Measurements from ENCODE around the gene CST8.
A peak's percentile ranks its signal among the peaks of the same experiment; 100 is the strongest.

CST8 gene

DNA sequence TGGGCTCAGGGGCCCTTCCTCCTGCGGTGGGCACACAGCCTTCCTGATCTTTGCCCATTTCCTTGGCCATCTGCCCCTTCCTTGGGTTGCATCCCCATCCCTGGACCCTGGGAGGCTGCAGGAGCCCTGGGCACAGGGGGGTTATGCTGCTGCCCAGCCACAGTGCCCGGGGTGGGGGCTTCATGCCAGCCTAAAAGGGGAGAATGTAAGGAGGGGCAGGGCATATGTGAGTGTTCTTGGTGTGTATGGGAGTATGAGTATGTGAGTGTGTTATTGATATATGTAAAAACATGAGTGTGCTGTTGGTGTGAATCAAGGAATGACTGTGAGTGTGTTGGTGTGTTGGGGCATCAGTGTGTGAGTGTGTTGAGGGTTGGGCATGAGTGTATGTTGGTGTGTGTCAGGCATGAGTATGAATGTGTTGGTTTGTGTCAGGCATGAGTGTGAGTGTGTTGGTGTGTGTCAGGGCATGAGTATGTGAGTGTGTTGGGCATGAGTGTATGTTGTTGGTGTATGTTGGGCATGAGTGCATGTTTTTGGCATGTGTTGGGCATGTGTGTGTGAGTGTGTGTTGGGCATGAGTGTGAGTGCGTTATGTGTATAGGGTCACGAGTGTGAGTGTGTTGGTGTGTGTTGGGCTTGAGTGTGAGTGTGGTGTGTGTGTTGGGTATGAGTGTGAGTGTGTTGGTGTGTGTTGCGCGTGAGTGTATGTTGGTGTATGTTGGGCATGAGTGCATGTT is 14.7 kb upstream of the CST8 start:
- DNase-seq: no peak

DNA sequence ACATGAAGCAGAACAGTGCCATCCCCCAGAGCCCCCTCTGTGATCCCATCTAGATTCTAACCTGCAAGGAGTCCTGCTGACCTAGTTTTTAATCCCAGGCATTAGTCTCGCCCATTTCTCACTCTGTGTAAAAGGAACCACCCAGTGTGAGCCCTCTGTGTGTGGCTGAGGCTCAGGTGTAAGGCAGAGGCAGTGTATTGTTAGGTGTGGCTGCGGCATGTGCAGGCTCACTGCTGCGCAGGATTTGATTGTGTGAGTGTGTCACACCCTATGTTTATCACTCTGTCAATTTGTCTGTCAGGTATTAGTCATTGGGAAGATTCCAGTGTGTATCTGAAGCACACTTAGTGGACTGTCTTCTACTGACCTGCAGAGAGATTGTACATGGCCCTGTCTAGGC is 13.7 kb upstream of the CST8 start:
- DNase-seq: no peak

DNA sequence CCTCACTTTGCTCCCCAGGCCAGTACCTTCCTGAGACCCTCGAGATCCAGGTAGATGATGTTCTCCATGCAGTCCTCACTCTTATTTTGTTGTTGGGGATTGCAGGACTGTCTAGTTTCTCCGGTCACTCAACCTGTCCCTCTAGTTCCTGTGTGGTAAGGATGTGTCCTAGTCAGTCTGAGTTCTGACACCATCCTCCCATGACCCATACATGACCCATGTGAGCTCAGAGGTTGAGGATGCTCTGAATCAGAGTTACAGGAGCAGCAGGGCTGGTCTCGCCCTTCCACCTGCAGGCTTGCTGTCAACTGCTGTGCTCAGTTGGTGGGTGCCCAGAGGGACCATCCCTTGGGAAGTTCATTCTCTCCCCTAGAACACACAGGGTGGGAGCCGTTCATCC is 11.9 kb upstream of the CST8 start:
- no peak for DNase-seq

DNA sequence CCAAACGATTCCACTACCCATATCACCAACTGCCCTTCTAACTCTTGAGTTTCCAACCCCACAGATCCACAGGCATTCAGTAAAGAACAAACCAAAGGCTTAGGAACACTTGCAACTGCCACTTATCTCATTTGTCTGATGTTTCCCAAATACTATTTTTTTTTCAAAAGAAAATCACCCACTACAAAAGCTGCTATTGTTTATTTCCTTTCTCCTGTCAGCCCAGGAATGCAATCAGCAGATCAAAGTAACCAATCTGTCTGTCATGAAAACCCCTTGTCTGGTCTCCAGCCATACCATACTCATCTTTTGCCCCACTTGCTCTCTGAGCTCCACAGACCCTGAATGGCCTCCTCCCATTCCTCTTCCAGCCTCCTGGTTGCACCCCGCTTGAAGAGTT is 8.8 kb upstream of the CST8 start:
- DNase-seq: no peak

DNA sequence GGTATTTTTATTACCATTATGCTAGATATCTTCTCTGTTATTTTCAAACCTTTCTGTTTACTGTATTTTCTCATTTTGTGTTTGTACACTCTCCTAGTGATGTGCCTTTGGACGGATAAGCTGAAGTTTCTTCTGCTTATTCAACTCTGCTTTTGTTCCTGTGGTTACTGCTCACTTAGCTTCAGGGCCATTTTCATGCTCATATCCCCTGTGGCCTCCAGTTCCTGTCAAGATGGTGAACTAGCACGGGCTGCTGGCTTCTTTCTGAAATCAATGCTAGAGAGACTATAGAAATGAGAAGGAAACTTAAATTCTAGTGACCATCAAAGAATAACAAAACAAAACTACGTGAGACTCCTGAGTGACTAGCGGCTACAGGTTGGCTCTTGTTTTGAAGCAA is 6.8 kb upstream of the CST8 start:
- DNase-seq: no peak

DNA sequence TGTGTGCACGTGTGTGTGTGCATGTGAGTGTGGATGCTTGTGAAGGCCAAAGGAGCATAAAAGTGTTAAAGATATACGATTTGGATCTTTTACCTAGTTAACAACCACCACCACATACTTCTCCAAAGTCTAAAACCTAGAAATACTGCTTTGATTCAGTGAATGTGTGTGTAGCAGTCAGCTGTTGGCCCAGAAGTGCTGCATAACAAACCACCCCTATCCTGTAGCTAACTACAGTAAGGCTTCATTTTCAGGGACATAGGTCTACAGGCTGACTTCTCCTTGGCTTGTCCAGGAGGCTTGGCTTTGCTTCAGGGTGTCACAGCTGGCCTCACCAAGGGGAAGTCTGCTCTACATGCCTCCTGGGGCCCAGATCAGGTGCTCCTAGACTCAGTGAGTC is 2.4 kb upstream of the CST8 start:
- DNase-seq: no peak

DNA sequence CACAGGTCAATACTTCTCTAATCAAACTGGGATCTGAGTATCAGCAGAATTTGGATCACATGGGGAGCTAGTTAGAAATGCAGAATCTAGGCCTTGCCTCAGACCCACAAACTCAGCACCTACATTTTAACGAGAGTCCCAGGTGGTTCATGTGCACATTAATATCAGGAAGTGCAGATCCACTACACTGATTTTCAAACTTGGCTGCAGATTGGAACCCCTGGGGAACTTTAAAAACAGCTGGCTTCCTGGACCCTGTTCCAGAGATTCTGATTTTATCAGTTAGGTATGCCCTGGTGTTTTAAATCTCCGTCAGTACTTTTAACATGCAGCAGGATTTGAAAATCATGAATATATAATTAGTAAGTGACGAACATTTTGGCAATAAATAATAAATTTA is 1.9 kb upstream of the CST8 start:
- DNase-seq: no peak

DNA sequence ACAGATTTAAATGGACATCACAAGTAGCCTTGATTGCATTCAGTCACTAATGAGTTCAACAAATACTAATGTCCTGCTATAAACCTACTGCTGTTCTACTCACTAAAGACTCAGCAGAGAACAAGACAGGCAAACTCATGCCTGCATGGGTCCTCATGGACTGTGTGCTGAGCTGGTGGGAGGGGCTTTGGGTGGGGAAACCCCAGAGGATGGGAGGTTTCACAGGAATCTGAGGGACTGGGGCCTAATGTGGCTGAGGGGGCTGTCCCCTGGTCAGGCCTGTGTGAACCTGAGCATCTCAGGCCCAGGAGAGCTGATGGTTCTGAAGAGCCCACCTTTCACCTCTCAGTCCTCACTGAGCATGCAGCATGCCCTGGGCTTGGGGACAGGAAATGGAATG is 1.4 kb downstream of the CST8 start:
- DNase-seq: peak; percentile 21 to 31

DNA sequence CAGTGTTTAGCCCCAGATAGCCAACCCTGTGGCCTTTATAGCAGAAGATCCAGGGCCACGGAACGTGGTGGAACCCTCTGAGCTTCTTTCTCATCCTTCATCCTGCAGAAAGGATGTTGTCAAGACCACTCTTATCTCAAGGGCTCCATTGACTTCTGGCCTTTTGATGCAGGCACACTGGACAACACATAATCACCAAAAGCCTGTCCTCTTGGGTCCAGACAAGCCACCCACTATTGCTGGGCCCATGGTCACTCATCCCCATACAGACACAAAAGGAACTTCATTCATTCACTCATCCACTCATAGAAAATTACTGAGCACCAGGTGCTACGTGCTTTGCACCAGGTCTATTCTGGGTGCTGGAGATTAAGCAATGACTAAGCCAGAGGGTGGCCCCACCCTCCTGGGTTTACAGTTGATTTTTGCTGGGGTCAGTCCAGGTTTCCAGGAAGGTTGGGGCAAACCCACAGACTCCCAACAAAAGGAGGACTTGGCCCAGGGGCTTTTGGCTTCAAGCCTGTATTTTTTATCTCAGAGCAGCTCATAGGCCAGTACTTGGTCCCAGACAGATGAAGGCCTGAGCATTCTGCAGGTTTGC is 2.4 kb downstream of the CST8 start:
- no peak for DNase-seq

DNA sequence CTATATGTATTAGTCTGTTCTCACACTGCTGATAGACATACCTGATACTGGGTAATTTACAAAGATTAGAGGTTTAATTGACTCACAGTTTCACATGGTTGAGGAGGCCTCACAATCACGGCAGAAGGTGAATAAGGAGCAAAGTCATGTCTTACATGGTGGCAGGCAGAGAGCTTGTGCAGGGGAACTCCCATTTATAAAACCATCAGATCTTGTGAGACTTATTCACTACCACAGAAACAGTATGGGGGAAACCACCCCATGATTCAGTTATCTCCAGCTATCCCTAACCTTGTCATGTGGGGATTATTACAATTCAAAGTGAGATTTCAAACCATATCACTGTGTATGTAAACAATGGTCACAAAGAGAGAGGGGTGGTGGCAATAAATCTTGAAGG is 6.6 kb downstream of the CST8 start:
- peak in 1 of 2 donors; percentile 20 for DNase-seq

DNA sequence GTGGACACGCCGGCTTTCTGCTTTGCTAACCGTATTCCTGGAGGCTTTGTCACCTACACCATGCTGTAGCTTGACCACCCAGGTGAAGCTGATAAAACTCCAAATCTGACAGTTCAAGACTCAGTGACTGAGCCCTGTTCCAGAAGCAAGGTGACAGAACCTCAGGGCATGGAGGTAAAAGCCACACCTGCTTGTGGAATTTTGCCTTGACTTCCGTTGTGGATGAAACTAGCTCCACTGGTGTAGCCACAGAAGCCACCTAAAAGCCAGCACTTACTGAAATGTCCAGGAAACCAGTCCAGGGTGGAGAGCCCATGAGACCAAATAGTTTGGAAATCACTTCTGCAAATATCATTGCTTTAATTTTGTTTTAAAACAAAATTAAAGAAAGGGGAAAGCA is 11.0 kb downstream of the CST8 start:
- DNase-seq: no peak

DNA sequence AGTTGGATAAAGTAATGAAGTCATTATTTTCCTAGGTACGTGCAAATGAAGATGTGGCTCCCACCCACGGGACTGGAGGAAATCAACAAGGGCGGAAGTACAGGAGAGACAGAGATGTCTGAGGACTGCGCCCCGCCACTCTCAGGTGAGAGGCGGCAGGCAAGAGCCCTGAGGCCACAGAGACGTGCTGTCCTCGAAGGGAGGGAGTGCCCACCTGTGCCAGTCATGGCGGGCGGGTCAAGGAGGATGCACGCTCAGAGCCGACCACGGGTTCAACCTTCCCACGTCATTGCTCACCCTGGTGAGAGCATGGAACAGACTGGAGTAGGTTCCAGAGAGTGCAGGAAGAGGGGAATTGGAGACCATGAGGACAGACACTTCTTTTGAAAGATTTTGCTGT is 12.7 kb downstream of the CST8 start:
- DNase-seq: no peak

DNA sequence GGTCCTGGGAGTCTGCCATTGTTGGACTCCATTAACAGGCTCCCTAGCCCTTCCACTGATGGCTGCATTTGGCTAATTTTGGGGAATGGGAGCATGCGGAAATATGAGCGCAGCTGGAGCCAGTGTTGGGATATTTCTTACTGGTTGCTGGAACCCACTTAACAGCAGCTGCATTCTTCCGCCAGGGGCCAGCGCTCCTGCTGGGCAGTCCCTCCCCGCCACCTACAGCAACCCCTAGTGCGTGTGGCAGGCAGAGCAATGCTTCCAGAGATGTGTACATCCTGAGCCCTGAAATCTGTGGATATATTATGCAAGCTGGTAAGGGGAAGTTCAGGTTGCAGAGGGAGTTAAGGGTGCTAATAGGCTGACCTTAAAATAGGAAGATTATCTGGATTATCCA is 16.4 kb downstream of the CST8 start:
- DNase-seq: no peak

DNA sequence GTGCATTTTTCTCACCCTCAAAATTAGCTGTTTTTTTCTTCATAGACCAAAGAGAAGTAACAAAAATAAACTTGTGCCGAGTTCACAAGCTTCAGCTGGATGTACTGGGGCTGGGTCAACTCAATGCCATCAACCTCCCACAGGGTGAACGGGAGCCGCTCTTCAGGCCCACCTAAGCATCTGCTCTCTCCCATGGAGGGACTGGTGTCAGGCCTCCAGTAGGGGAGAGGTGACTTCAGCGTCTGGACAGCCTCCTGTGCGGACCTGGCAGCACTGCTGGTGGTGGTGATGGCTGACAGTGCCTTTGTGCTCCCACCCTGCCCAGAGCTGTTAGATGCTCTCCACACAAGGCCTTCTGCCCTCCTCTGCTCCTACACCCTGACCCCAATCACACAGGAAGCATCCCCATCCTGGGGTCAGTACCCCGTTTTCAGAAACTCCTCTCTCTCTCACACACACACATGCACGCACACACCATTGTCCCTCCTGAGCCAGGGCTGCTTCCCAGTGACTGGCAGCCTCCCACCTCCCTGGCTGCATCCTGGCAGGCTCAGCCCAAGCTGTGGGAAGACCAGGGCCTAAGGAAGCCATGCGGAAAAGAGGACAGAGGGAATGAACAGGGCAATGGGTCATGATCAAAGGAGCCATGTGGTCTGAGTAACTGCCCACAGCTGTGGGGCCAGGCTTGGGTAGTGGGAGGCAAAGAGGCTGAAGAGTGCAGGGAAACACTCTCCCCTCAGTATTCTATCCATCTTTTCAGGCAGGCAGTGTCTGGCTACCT is 17.7 kb downstream of the CST8 start:
- no peak for DNase-seq

DNA sequence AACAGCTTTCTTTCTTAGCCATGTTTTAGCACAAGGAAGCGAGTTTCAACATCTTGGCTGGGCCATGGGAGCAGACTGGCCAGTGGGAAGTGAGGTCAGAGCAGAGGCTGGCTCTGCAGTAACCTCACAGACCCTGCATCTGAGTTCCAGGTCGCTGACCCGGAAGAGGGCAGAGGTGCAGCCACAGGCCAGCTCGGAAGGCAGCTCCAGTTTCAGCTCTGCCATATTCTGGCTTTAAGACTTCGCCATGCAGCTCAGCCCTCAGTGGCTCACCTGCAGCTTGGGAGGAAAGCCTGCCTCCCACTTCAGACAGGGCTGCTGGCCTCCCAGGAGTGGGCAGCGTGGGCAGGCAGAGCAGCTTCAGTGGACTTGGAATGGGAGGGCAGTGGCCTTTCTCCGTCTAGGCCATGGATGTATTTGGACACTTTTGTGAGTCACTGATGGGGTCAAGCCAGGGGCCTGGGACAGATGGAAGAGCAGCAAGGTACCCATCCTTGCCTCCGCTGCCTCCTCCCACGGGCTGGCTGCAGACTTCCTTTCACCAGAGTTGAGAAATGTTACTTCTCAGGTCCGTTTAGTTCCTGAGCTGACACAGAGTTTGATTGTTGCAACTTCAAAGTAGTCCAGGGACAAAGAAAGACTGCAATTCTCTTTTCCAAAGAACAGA is 18.5 kb downstream of the CST8 start:
- no peak for DNase-seq

DNA sequence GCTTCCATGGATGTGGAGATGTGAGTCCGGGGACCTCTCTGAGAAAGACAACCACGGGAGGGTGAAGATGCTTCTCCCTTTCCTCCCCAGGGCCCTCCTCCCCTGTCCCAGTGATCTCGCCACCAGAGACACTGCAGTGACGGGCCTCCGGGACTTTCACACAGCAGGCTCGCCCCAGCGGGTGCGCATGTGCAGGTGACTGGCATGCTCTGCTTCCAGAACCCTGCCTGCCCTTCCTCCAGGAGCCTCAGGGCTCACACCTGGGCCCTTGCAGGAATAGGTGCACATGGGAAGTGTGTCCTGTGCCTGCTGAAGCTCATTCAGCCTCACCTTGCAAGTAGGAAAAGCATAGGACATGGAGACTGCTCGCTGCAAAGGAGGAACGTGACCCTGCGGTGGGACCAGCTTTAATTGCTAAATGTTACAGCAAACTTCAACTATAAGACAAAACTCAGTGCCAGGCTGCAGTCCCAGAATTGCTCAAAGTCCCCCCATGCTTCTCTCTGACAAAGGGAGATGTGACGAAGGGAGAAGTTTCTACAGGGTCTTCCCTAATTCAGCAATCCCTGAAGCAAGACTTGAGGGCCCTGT is 19.2 kb downstream of the CST8 start:
- DNase-seq: no peak

DNA sequence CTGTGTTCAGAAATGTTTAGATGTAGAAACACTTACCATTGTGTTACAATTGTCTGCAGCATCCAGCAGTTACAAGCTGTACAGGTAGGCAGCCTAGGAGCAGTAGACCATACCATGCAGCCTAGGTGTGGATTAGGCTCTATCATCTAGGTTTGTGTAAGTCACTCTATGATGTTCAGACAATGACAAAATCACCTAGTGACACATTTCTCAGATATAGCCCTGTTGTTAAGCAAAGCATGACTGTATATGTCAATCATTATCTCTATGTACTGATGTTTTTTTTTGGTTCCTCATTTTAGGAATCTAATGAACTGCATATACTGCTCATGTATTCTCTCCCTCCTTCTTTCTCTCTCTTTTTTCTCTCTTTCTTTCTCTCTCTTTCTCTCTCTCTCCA is 22.2 kb downstream of the CST8 start:
- no peak for DNase-seq

DNA sequence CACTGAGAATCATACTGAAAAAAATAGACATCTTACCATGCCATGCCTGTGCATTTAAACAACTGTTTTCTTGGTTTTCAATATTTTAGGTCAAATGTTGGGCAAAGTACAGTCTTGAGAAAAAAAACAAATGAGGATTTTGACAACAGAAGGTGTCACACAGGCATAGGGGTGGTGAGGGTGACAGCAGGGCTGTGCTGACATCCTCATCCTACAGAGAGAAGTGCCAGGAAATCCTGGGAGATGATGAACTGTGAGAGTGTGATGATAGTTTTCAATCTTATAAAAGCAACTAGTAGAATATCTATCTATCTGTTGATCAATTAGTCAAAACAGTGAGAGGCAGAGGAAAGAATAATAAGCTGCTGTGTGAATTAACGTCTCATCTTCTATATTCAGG is 23.9 kb downstream of the CST8 start:
- DNase-seq: no peak

DNA sequence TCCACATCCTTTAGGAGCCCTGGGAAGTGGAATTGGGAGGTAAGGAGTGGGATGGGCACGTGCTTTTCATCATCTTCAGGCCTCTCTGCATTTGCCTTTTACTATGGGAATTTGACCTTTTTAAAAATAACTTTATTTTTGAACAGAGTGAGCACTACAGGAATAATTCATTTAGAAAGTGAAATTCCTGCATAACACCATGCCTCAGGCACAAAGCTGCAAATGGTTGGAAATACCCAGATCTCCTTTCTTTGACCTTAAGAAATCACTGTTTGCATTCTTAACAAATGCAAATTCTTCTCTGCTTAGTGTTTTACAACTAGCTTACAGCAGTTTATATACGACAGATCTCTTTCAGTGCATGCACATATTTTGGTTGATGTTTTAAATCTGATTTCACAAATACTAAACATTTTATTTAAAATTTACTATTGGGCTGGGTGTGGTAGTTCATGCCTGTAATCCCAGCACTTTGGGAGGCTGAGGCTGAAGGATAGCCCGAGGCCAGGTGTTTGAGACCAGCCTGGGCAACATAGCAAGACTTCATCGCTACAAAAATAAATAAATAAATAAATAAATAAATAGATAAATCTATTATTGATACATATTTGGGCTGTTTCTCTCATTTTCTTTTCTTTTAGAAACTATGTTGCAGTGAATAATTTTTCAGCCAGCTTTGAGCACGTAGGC is 24.5 kb downstream of the CST8 start:
- DNase-seq: no peak

DNA sequence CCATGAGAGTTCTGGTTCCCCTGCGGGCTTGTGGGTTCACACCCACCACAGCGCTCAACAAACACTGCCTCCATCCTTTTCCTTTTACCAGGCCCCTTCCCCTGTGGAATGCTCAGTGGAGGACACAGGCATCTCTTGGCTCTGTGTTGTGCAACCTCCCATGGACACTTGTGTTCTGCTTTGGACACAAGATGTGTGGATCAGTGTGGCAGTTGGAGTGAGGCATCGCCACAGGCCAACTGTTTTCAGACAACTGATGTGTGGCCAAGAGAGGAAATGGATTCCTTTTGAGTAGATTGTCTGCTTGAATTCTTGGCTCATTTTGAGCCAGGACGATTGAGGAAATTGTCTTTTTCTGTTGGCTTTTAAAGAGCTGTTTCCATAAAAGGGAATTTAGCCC is 26.8 kb downstream of the CST8 start:
- no peak for DNase-seq

DNA sequence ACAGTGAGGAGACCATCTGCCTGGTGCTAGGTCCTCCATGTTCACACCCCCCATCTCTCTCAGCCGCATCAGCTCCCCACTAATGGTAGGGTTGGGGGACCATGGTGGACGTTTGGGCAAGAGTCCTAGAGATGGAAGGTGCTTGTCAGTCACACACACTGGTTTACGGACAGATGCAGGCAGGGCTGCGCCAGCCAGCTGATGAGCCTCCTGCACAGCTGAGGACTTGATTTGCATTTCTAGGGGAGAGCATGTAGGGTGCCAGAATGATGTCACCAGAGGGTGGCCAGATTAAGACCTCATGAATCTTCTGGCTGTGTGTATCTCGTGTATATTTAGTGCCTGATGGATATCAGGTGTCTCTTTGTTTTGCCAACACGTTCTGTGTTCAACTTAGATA is 28.6 kb downstream of the CST8 start:
- DNase-seq: no peak

DNA sequence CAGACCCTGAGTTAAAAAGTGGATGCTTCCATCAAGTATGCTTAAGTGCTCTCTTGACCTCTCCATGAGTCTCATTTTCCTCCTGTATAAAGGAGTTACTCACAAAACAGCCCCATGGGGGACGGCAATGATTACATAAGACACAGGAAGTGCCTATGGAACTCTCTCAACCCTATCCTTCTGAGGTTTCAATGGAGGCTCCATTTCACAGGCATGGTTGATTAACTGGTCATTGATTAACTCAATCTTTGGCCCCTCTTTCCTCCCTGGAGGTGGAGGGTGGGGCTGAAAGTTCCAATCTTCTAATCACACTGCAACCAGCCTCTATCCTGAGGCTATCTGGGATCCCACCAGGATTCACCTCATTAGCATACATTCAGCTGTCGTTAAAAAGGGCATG is 29.3 kb downstream of the CST8 start:
- DNase-seq: no peak

DNA sequence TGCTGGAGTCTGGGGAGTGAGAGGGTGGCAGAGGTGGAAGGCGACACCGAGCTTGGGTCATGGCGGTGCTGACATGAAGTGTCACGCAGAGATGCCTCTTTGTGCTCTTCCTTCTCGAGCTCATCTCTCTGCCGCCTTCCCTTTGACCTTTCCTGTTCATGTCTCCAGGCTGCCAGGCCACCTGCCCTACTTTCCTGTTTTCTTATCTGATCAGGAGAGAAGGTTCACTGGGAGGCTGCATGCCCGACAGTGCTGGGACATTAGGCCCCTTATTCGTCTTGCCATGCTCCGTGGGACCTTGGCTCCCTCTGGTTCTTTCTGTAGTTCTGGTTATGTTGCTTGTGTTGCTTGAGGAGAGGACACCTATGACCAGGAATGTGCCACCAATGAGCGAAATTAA is 33.2 kb downstream of the CST8 start:
- DNase-seq: no peak

Measured in stimulated activated CD4-positive, alpha-beta T cell treated with anti-CD3 and anti-CD28 coated beads, Interleukin-2, amount 100 ng/mL, for 24 hours (primary cell).